HG03442 (cell line): ENCODE results near the gene PEX11G.

Source experiments
- ATAC-seq: cut with Tn5 transposase; IDR thresholded peaks from one replicate; pipeline ENCODE4 v1.9.1; 2021; ENCODE audit warnings: mild to moderate bottlenecking, moderate library complexity; ENCODE audit not compliant: unreplicated experiment

Gene PEX11G

DNA sequence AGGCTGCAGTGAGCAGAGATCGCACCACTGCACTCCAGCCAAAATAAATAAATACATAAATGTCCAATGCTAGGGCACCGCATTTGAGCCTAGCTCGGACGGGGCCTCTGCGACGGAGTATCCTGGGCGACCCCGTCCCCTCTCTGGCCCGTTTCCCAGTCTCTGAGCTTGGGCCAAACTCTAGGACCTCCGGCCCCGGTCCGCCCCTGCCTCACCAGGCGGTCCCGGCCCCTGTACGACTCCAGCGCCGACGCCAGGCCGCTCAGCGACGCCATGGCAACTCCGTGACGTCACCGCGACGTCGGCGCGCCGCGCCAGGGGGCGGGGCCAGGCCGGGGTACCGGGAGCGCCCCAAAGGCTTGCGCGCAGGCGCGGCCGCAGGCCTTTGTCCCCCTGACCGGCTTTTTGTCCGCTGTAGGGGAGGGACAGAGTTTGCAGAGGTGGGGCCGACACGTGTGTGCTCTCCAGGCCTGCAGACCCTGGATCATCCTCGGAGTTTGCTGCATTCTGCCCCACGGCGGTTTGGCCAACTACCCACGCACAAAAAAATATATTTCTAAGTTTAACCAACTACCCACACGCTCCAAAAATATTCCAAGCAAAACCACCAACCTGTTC, at the start of gene PEX11G:
Gene PEX11G, minus strand, starts transcription at position 300 of the 618 bp plus-strand sequence. Its CDS starts 25 bp downstream, at position 275.
- peak; percentile 54 for ATAC-seq

DNA sequence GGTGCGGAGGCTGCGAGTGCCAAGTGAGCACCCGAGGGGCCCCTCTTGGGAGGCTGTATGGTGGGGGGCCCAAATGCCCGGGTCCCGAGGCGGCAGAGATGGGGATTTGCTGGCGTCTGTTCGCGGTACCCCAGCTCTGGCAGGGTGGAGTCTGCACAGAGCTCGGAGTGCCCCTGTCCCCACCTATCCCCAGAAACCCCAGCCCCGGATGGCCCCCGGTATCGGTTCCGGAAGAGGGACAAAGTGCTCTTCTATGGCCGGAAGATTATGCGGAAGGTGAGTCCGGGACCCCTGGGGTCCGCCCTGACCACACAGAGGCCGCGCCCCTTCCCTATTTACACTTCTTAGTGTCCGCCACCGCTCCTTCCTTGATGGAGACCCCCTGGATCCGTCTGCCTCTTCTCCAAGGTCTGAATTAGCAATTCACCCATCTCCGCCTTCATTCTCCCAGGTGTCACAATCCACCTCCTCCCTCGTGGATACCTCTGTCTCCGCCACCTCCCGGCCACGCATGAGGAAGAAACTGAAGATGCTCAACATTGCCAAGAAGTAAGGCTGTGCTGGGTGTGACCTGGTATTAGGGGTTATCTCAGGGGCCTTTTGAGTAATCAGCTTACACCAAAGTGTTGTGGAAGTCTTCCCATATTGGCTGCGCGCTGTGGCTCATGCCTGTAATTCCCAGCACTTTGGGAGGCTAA, 47.3 kb upstream of the PEX11G start:
- ATAC-seq = no peak

DNA sequence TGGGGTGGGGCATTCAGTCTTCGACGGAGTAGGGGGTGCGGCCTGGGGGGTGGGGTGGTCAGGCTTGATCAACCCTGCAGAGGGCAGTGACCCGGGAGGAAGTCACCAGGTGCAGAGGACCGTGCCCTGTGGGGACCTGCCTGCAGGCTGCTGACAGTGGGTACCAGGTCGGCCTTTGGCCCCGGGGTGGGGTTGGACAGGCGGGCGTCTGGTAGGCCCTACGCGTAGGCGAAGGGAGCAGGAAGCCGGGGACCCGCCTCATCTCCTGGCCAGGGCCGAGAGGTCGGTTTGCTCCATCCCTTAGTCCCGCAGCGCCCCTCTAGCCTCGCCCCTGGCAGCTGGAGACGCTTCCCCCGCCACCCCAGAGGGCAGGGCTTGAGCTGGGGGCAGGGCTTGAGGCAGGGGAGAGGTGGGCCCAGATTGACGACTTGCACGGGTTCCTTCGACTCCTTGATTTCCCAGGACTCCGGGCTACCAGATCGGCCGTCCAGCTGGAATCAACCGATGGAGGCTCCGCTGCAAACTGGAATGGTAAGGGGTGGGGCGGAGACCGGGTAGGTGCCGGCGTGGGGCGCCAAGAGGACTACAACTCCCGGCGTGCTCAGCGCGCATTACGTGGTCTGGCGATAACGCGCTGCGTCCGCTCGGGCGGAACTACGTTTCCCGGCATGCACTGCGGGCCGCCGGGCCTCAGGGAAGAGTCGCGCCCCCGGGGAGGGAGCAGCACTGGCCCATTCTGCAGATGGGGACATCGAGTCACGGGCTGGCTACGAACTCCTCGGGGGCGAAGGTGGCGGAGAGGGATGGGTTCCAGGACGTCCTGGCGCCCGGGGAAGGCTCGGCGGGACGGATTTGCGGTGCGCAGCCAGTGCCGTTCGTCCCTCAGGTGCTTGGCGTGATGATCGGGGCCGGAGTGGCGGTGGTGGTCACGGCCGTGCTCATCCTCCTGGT, 46.5 kb upstream of the PEX11G start, which contains the start of gene PNPLA6:
Gene PNPLA6, plus strand, starts transcription at position 671 of the 951 bp plus-strand sequence. Its CDS starts 72 bp downstream, at position 743.
- ATAC-seq = peak; percentile 59

DNA sequence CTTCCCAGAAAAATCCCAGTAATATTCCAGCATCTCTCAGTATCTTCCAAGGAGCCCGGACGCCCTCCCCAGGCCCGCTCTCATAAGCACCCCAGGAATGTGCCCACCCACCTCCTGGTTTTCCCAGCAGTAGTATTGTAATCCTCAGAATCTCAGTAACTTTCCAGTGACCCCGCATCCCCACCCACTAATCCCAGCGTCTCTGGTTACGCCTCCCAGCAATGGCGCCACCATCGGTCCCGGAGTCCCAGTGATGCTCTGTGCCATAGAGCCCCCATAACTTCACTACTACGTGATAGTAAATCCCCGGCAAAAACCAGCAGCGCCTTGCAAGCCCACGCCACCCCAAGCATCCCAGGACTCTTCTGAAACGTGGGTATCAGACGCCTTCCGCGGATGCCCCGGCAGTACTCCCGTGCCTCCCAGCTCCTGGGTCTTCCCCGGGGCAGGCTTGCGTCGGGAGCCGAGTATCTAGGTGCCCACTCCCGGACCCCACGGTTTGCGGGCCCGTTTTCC, 45.8 kb upstream of the PEX11G start:
- ATAC-seq = no peak

DNA sequence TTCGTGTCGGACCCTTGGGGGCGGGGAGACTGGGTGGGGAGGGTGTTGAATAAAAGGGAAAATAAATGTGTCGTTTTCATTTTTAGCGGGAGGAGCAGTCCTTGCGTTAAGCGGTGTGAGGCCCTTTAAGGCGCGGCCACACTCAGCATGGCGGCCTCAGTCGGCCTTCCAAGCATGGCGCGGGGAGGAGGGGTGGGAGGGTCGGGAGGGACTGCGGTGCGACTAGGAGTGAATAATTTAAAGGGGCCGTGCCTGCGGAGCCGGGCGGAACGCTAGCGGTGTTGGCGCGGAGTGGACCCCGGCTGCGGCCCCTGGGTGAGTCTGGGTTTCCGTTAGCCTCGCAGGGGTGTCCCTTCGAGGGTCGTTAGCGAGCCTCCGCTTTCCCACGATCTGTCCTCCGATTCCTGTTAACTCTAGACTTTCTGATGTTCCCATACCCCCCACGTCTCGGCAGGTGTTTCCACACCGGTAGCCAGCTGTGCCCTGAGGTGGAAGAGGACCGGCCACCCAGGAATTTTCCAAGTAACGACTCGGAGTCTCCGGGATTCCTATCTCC, 45.2 kb upstream of the PEX11G start:
- ATAC-seq = peak; percentile 35

DNA sequence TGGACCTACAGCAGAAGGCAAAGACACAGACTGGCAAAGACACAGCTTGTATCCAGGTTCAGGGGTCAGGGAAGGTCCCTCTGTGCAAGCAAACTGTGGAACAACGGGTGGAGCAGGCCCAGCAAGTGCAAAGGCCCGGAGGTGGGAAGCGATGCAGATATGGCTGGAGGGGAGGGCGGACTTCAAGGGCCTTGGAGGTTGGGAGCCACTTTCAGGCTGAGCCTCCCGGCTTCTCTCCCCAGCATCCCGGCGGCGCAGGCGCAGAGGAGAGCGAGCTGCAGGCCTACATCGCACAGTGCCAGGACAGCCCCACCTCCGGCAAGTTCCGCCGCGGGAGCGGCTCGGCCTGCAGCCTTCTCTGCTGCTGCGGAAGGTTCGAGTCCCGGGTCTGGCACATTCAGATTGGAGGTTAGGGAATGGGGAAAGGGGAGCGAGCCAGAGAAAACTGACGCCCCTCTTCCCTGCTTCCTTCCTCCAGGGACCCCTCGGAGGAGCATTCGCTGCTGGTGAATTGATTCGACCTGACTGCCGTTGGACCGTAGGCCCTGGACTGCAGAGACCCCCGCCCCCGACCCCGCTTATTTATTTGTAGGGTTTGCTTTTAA, 44.5 kb upstream of the PEX11G start:
- ATAC-seq = no peak

DNA sequence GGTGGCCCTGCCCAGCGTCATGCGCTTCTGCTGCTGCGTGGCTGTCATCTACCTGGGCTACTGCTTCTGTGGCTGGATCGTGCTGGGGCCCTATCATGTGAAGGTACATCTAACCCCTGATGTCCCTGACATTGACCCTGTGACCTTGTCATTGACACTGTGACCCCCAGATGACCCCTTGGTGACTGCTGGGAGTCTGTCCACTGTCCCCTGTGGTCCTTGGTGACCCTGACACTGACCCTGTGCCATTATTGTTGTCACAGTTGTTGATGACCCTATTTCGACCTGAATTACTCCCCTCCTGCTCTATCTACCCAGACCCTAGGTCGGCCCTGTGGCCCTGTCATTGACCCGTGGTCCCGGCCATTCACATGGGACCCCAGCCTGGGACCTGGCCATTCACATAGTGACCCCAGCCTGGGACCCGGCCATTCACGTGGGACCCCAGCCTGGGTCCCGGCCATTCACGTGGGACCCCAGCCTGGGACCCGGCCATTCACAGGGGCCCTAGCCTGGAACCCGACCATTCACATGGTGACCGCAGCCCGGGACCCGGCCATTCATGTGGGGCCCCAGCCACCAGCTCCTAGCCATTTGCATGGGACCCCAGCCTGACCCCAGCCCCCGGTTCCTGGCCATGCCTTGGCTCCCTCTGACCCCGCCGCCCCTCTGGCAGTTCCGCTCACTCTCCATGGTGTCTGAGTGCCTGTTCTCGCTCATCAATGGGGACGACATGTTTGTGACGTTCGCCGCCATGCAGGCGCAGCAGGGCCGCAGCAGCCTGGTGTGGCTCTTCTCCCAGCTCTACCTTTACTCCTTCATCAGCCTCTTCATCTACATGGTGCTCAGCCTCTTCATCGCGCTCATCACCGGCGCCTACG, 41.0 kb upstream of the PEX11G start:
- ATAC-seq = no peak

DNA sequence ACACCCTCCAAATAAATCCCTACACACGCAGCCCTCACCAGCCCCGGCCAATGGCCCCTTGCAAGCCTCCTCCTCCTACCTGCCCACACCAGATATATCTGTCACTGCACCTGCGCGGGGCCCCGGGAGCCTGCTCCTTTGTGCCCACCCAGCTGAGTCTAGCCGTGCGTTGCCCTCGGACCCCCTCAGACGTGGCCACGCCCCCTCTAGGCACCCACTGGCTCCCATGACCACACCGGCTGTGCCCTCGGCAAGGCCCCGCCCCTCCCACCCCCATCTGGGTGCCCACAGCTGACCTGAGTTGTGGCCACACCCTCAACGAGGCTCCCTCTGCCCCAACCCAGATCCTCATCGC, 40.4 kb upstream of the PEX11G start:
- no peak for ATAC-seq

DNA sequence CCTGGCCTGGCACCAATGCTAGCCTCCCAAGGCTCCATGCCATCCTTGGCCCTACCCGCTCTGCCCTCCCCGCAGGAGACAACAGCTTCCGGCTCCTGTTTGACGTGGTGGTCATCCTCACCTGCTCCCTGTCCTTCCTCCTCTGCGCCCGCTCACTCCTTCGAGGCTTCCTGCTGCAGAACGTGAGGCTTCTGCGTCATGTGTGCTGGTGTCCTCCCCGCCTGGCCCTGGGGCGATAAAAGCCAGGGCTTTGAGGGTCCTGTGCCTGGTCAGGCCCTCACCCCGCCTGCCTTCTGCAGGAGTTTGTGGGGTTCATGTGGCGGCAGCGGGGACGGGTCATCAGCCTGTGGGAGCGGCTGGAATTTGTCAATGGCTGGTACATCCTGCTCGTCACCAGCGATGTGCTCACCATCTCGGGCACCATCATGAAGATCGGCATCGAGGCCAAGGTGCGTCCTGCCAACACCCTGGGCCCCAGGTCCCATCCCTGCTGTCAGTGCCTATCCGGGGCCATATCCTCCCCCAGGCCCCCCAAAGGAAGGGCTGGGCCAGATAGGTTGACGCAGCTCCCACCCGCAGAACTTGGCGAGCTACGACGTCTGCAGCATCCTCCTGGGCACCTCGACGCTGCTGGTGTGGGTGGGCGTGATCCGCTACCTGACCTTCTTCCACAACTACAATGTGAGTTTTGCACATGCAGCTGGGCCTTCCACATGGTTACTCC, 39.8 kb upstream of the PEX11G start:
- ATAC-seq = no peak

DNA sequence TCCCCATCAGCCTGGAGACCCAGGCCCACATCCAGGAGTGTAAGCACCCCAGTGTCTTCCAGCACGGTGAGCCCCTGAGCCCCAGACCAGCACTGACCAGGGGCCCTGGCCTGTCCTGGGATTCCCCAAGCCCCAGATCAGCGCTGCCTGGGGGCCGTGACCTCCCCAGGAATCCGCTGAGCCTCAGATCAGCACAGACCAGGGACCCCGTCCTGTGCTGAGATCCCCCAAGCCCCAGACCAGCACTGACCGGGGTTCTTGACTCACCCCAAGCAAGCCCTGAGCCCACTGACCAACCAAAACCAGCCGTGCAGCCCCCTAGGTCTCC, 39.3 kb upstream of the PEX11G start:
- no peak for ATAC-seq

DNA sequence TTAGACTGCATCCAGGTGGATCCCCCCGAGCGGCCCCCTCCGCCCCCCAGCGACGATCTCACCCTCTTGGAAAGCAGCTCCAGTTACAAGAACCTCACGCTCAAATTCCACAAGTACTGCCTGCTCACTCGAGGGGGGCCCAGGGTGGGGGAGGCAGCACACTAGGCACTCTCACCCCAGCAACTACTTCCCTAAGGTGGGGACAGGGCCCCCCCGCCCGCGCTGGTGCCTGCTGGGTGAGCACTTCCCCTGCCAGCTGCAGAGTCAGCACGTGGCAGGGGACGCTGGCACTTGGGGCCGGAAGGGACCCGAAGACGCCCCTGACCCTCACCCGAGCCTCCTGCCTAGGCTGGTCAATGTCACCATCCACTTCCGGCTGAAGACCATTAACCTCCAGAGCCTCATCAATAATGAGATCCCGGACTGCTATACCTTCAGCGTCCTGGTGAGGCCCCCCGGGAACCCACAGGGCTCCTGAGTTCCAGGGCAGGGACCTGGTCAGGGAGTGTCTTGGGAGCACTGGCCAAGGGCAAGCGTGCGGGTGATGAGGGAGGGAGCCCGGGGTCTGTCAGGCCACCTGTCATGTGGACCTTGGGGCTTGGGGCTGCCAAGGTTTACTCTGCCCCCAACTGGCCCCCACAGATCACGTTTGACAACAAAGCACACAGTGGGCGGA, 38.8 kb upstream of the PEX11G start:
- ATAC-seq = no peak

DNA sequence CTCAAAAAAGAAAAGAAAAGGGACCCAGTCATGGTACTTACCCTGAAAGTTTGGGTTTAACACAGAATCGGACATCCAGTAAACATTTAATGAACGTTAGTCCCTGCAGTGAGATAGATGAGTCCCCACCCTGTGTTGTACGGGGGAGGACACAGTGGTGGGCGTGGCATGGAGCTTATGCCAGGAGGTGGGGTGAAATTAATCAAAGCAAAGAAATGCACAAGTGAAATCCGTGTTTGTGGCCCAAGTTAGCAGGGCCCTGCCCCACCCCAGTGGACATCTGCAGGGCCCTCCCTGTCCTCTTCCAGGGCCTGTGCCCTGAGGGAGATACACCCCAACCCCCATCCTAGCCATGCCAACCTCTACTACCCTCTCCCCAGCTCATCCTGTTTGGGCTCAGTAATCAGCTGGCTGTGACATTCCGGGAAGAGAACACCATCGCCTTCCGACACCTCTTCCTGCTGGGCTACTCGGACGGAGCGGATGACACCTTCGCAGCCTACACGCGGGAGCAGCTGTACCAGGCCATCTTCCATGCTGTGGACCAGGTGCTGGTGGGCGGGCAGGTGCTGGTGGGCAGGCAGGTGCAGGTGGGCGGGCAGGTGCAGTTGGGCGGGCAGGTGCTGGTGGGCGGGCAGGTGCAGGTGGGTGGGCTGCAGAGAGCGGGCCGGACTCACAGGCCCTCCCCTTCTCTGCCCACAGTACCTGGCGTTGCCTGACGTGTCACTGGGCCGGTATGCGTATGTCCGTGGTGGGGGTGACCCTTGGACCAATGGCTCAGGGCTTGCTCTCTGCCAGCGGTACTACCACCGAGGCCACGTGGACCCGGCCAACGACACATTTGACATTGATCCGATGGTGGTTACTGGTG, 37.5 kb upstream of the PEX11G start:
- ATAC-seq = no peak

DNA sequence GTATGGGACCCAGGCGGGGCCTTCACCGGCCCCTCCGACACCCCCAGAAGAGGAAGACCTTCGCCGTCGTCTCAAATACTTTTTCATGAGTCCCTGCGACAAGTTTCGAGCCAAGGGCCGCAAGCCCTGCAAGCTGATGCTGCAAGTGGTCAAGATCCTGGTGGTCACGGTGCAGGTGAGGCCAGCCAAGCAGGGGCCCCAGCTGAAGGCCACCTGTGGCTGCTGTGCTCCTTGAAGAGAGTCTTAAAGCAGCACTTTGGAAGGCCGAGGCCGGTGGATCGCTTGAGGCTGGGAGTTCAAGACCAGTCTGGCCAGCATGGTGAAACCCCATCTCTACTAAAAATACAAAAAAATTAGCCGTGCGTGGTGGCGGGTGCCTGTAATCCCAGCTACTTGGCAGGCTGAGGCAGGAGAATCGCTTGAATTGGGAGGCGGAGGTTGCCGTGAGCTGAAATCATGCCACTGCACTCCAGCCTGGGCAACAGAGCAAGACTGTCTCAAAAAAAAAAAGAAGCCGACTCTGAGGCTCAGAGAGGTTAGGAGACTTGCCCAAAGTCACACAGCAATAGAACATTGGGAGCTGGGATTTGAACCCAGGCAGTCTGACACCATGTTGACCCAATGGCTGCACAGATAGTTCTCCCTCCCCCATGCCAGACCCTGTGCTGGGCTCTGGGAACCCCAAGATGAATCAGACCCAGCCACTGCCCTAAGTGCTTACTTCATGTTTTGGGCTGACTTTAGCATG, 36.3 kb upstream of the PEX11G start:
- ATAC-seq = no peak

DNA sequence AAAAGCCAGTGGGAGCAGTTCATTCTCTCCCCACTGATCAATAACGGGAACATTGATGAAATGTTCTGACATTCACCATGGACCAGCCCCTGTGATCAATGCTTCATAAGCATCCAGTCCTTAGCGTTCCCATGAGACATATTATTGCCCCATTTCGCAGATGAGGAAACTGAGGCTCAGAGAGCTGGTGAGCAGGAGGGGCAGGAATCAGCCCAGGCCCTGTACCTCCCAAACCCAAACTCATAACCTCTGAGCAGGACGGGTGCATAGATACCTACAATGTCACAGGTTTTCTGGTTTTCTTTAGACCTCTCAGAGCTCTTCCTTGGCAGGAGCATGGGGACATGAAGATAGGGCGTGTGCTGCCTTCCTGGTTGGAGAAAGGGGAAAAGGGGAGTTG, 35.7 kb upstream of the PEX11G start:
- ATAC-seq = no peak

DNA sequence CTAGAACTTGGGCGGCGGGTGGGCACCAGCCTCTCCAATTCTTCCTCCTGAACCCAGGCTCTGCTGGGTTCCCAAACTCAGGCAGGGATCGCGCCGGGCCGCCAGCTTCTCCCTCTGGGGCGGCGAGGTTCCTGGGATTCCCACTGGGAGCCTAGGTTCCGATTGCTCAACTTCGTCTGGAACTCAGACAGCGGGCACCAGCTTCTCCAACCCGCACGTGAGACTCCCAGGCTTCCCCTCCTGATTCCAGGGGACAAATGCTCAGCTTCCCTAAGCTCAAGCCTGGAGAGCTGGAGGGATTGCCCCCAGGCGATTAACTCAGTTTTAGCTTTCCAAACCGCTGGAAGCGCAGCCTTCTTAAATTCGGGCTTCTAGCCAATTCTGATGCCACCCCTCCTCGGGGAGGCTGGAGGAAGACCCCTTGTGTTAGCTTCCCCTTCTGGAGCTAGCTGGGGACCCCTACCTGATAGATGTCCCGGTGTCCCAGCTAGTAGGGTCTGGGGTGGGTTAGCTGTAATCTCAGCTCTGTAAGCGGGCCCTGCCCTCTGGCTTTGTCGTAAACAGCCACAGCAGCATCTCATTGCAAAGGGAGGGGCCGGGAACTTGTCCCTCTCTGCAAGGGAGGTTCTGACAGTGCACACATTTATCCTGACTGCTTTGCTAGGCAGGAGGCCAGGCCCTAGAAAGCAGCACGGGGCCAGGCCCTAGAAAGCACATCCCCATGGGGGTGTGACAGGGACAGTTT, 34.3 kb upstream of the PEX11G start:
- peak; percentile 14 for ATAC-seq
